Astrocyte (in vitro differentiated cells and primary cell): ENCODE data around the gene ST8SIA5. TPM values are rescaled to one million over a fixed set of nuclear protein-coding genes. Genes with fewer than 3 reads are reported as not detected.

Source experiments
- DNase-seq: peaks from one replicate; pipeline ENCODE4 v3.0.0-alpha.2; 2010; ENCODE audit warnings: low read depth
- FAIRE-seq: peaks from 2 replicates; lab custom pipeline; 2011; peaks lifted over from hg19 to GRCh38; lab: Jason Lieb, UNC
- H2AFZ ChIP-seq: 2 replicates; pipeline ENCODE4 v1.6.0; 2012; ENCODE audit warnings: low read depth, low read length, inconsistent platforms
- H3K27ac ChIP-seq: 2 replicates; pipeline ENCODE4 v1.5.1; 2011; ENCODE audit warnings: low read depth, low read length, inconsistent platforms
- H3K27me3 ChIP-seq: 2 replicates; pipeline ENCODE4 v1.6.0; 2011; ENCODE audit warnings: low read length, inconsistent platforms; ENCODE audit not compliant: insufficient read depth
- H3K36me3 ChIP-seq: 2 replicates; pipeline ENCODE4 v1.5.1; 2011; ENCODE audit warnings: low read length, inconsistent platforms; ENCODE audit not compliant: insufficient read depth
- H3K4me1 ChIP-seq: 2 replicates; pipeline ENCODE4 v1.5.1; 2011; ENCODE audit warnings: low read length, inconsistent platforms; ENCODE audit not compliant: insufficient read depth
- H3K4me2 ChIP-seq: 2 replicates; pipeline ENCODE4 v1.6.0; 2012; ENCODE audit warnings: low read length, inconsistent platforms
- H3K4me3 ChIP-seq: 2 replicates; pipeline ENCODE4 v1.5.1; 2011; ENCODE audit warnings: low read depth, mild to moderate bottlenecking, low read length, inconsistent platforms; ENCODE audit not compliant: insufficient read depth
- H3K79me2 ChIP-seq: 2 replicates; pipeline ENCODE4 v1.6.0; 2012; ENCODE audit warnings: mild to moderate bottlenecking, low read length, inconsistent platforms; ENCODE audit not compliant: insufficient read depth
- H3K9ac ChIP-seq: 2 replicates; pipeline ENCODE4 v1.6.0; 2012; ENCODE audit warnings: mild to moderate bottlenecking, low read length, inconsistent platforms
- H3K9me3 ChIP-seq: 2 replicates; pipeline ENCODE4 v1.5.1; 2012; ENCODE audit warnings: low read depth, mild to moderate bottlenecking, low read length, inconsistent platforms; ENCODE audit not compliant: insufficient read depth
- H4K20me1 ChIP-seq: 2 replicates; pipeline ENCODE4 v1.6.0; 2012; ENCODE audit warnings: low read length, inconsistent platforms; ENCODE audit not compliant: insufficient read depth
- H3K27ac Mint-ChIP-seq: one replicate; pipeline ENCODE4 v1.8.0; 2021; ENCODE audit warnings: mild to moderate bottlenecking, mixed read lengths; ENCODE audit not compliant: unreplicated experiment
- H3K27me3 Mint-ChIP-seq: one replicate; pipeline ENCODE4 v1.8.0; 2021; ENCODE audit warnings: low read depth, mixed read lengths; ENCODE audit not compliant: unreplicated experiment
- H3K36me3 Mint-ChIP-seq: one replicate; pipeline ENCODE4 v1.8.0; 2021; ENCODE audit warnings: low read depth, mixed read lengths; ENCODE audit not compliant: unreplicated experiment
- H3K4me1 Mint-ChIP-seq: one replicate; pipeline ENCODE4 v1.8.0; 2021; ENCODE audit warnings: low read depth, mixed read lengths; ENCODE audit not compliant: unreplicated experiment
- H3K4me3 Mint-ChIP-seq: one replicate; pipeline ENCODE4 v1.8.0; 2021; ENCODE audit warnings: mild to moderate bottlenecking, moderate library complexity, mixed read lengths; ENCODE audit not compliant: unreplicated experiment
- H3K9me3 Mint-ChIP-seq: one replicate; pipeline ENCODE4 v1.8.0; 2021; ENCODE audit warnings: mild to moderate bottlenecking, mixed read lengths; ENCODE audit not compliant: unreplicated experiment
- EZH2 ChIP-seq: IDR thresholded peaks from 2 replicates; pipeline ENCODE4 v1.6.1; 2012; ENCODE audit warnings: mild to moderate bottlenecking, low read length, inconsistent platforms; ENCODE audit not compliant: insufficient read depth
- total RNA-seq: library from RNA; stranded (reverse); gene quantifications from 2 replicates; pipeline ENCODE4 v1.2.1, GENCODE V29; 2021
- TF ChIP-seq, protein P1 (sequence below): IDR thresholded peaks from 2 replicates; pipeline ENCODE4 v1.5.1; 2011; ENCODE audit warnings: low read depth, mild to moderate bottlenecking, inconsistent platforms, low read length, moderate library complexity; ENCODE audit not compliant: insufficient read depth

ST8SIA5 gene
- total RNA-seq, 1 donor from 2014 or later, result 0.36 TPM

DNA sequence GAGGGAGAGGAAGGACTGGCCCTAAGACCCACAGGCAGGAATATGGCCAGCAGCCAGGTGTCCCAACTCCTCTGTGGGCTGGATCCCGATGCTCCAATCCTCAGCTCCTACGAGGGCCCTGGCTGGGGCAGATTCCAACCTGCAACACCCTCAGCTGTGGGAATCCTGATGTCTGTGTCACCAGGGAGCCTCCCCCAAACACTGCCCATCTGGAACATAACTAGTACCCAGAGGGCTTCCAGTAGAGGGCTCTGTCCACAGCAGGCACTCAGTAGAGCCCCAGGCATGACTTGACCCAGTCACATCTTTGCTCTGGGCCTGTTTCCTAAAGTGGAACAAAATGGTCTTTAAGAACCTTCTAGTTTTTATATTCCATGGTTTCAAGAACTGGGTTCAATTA is 79.2 kb downstream of the ST8SIA5 start:
- peaks cover 13% of the 10 kb centered on the region for H3K4me1 ChIP-seq
- H3K4me3 Mint-ChIP-seq, result no peak overlapping the region
- no peaks in the 10 kb centered on the region for H4K20me1 ChIP-seq
- peaks cover 44% of the 10 kb centered on the region for H3K27me3 Mint-ChIP-seq
- no peak overlapping the region for H3K27ac ChIP-seq
- H3K36me3 ChIP-seq, result no peaks in the 10 kb centered on the region
- FAIRE-seq (no peak), DNase-seq (no peak)
- H3K27me3 ChIP-seq, result peaks cover 2% of the 10 kb centered on the region
- H3K9me3 ChIP-seq, result no peaks in the 10 kb centered on the region
- no peak overlapping the region for H3K27ac Mint-ChIP-seq
- no peaks in the 10 kb centered on the region for H3K79me2 ChIP-seq
- no peak overlapping the region for H3K4me3 ChIP-seq
- H2AFZ ChIP-seq, result no peak overlapping the region
- H3K36me3 Mint-ChIP-seq, result peaks cover 3% of the 10 kb centered on the region
- TF ChIP-seq EZH2, result no peak
- TF ChIP-seq, protein P1, sequence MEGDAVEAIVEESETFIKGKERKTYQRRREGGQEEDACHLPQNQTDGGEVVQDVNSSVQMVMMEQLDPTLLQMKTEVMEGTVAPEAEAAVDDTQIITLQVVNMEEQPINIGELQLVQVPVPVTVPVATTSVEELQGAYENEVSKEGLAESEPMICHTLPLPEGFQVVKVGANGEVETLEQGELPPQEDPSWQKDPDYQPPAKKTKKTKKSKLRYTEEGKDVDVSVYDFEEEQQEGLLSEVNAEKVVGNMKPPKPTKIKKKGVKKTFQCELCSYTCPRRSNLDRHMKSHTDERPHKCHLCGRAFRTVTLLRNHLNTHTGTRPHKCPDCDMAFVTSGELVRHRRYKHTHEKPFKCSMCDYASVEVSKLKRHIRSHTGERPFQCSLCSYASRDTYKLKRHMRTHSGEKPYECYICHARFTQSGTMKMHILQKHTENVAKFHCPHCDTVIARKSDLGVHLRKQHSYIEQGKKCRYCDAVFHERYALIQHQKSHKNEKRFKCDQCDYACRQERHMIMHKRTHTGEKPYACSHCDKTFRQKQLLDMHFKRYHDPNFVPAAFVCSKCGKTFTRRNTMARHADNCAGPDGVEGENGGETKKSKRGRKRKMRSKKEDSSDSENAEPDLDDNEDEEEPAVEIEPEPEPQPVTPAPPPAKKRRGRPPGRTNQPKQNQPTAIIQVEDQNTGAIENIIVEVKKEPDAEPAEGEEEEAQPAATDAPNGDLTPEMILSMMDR, result no peak
- H3K9me3 Mint-ChIP-seq, result peaks cover 6% of the 10 kb centered on the region
- no peaks in the 10 kb centered on the region for H3K4me1 Mint-ChIP-seq
- H3K9ac ChIP-seq, result no peak overlapping the region
- H3K4me2 ChIP-seq, result no peak overlapping the region

- H3K27ac Mint-ChIP-seq, result no peak overlapping the region
- Histone ChIP-seq H3K27ac (peak overlapping the region; percentile 18), H2AFZ (peak overlapping the region; percentile 45), H3K9me3 (no peaks in the 10 kb centered on the region), H3K4me2 (peak overlapping the region; percentile 69), H4K20me1 (no peaks in the 10 kb centered on the region), H3K27me3 (peaks cover 2% of the 10 kb centered on the region), H3K79me2 (no peaks in the 10 kb centered on the region), H3K4me1 (peaks cover 13% of the 10 kb centered on the region), H3K9ac (no peak overlapping the region), H3K4me3 (no peak overlapping the region), H3K36me3 (no peaks in the 10 kb centered on the region)
- H3K9me3 Mint-ChIP-seq, result peaks cover 6% of the 10 kb centered on the region
- H3K4me1 Mint-ChIP-seq, result no peaks in the 10 kb centered on the region
- peaks cover 3% of the 10 kb centered on the region for H3K36me3 Mint-ChIP-seq
- no peak overlapping the region for H3K4me3 Mint-ChIP-seq
- no peak for TF ChIP-seq EZH2
- TF ChIP-seq, protein P1, result no peak
- no peak for FAIRE-seq
- DNase-seq, result peak; percentile 61
- peaks cover 46% of the 10 kb centered on the region for H3K27me3 Mint-ChIP-seq
These were observed 80.5 kb downstream of the ST8SIA5 start for GRCh38 chr18:46676182-46676835.

DNA sequence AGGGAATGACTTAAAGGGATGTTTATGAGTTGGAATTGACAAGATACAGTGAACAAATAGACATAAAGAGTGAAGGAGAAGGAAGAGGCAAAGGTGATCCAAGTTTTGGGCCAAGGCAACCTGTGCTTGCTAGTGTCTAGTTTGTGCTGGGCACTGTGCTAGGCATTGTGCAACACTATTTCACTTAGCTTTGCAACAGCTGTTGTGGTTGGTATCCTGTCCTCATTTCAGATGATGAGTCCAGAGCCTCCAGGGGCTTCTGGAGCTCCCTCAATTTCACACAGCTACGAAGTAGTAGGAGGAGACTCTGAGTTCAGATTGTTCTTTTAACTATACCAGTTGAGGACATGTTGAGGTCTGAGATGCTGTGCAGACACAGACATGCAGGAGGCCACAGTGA is 81.7 kb downstream of the ST8SIA5 start:
- peaks cover 2% of the 10 kb centered on the region for H3K27me3 ChIP-seq
- no peak overlapping the region for H3K27ac ChIP-seq
- no peak for DNase-seq
- no peak overlapping the region for H3K4me3 ChIP-seq
- no peaks in the 10 kb centered on the region for H3K36me3 ChIP-seq
- no peak overlapping the region for H3K4me3 Mint-ChIP-seq
- no peak overlapping the region for H3K9ac ChIP-seq
- peaks cover 55% of the 10 kb centered on the region for H3K27me3 Mint-ChIP-seq
- no peaks in the 10 kb centered on the region for H3K79me2 ChIP-seq
- no peaks in the 10 kb centered on the region for H3K4me1 Mint-ChIP-seq
- H3K4me1 ChIP-seq, result peaks cover 13% of the 10 kb centered on the region
- H3K9me3 Mint-ChIP-seq, result peaks cover 6% of the 10 kb centered on the region
- H3K9me3 ChIP-seq, result no peaks in the 10 kb centered on the region
- FAIRE-seq, result no peak
- peaks cover 3% of the 10 kb centered on the region for H3K36me3 Mint-ChIP-seq
- no peak overlapping the region for H3K27ac Mint-ChIP-seq
- H4K20me1 ChIP-seq, result no peaks in the 10 kb centered on the region
- TF ChIP-seq EZH2, result no peak
- TF ChIP-seq, protein P1, result no peak
- H2AFZ ChIP-seq, result no peak overlapping the region
- no peak overlapping the region for H3K4me2 ChIP-seq
